Endothelial cell of umbilical vein (primary cell): ENCODE results near the gene MBD5. TPM values are rescaled to one million over a fixed set of nuclear protein-coding genes. Genes with fewer than 3 reads are reported as not detected.

Source experiments
- BruUV-seq: library from RNA; stranded (reverse); fragments of 400-500 nt; replicated peaks from 2 replicates; lab custom pipeline; 2021; lab: Mats Ljungman, UMichigan
- CTCF ChIA-PET: fragments of 300-600, 350-600 bp; sonication (Branson Sonifier 250); formaldehyde crosslinking; loops from one replicate; lab custom pipeline; 2021; ENCODE audit warnings: antibody characterized with exemption, inconsistent platforms; lab: Charles Lee
- POLR2A ChIA-PET: fragments of 300-600, 350-600 bp; sonication (Branson Sonifier 250); formaldehyde crosslinking; loops from one replicate; lab custom pipeline; 2021; ENCODE audit warnings: antibody characterized with exemption, inconsistent platforms; lab: Charles Lee
- DNase-seq: peaks from one replicate; pipeline ENCODE4 v3.0.0-alpha.2; 2011; ENCODE audit warnings: low read depth, low spot score
- FAIRE-seq: peaks from 2 replicates; lab custom pipeline; 2011; peaks lifted over from hg19 to GRCh38; lab: Jason Lieb, UNC
- H2AFZ ChIP-seq: 2 replicates; pipeline ENCODE4 v1.6.0; 2012; ENCODE audit warnings: low read depth, low read length, control low read depth, inconsistent platforms
- H3K27ac ChIP-seq: 2 replicates; pipeline ENCODE4 v1.5.1; 2011; ENCODE audit warnings: low read depth, mild to moderate bottlenecking, control low read depth, low read length, moderate library complexity; ENCODE audit not compliant: insufficient read depth
- H3K27me3 ChIP-seq, 2 experiments: 2 replicates each; pipeline versions ENCODE4 v1.6.0 to v1.6.1; 2011; ENCODE audit warnings: low read length in 2 of 2, mixed read lengths in 1 of 2; ENCODE audit not compliant: control insufficient read depth in 2 of 2, insufficient read depth in 2 of 2
- H3K36me3 ChIP-seq, 2 experiments: 2 replicates in 1 of 2; 3 replicates in 1 of 2; pipeline ENCODE4 v1.5.1; 2011; ENCODE audit warnings: low read length in 2 of 2, mild to moderate bottlenecking in 1 of 2, moderate library complexity in 1 of 2; ENCODE audit not compliant: control insufficient read depth in 2 of 2, insufficient read depth in 2 of 2; ENCODE audit errors: extremely low read depth in 1 of 2
- H3K4me1 ChIP-seq: 3 replicates; pipeline ENCODE4 v1.5.1; 2011; ENCODE audit warnings: mild to moderate bottlenecking, low read length; ENCODE audit not compliant: control insufficient read depth, insufficient read depth; ENCODE audit errors: extremely low read depth
- H3K4me2 ChIP-seq: 2 replicates; pipeline ENCODE4 v1.6.1; 2011; ENCODE audit warnings: low read length, control low read depth, mixed read lengths; ENCODE audit not compliant: insufficient read depth
- H3K4me3 ChIP-seq, 3 experiments: fragments of 200-600 bp in 1 of 3; sonication (generic), shearing (Covaris generic) in 1 of 3; replicated peaks in 1 of 3; 2 replicates each; pipeline ENCODE4 v1.5.1; 2011 to 2016; ENCODE audit warnings: control low read depth in 3 of 3, low read length in 3 of 3, mild to moderate bottlenecking in 2 of 3, inconsistent platforms in 1 of 3, low read depth in 1 of 3, moderate library complexity in 1 of 3; ENCODE audit not compliant: insufficient read depth in 1 of 3
- H3K79me2 ChIP-seq: 2 replicates; pipeline ENCODE4 v1.6.0; 2012; ENCODE audit warnings: low read length, inconsistent platforms; ENCODE audit not compliant: control insufficient read depth, insufficient read depth
- H3K9ac ChIP-seq: replicated peaks from 2 replicates; pipeline ENCODE3; 2011; ENCODE audit warnings: low read length, control low read depth; ENCODE audit not compliant: insufficient read depth; ENCODE audit errors: extremely low read depth
- H3K9me1 ChIP-seq: replicated peaks from 3 replicates; pipeline ENCODE4 v1.6.0; 2011; ENCODE audit warnings: mild to moderate bottlenecking, low read length; ENCODE audit not compliant: control insufficient read depth, insufficient read depth; ENCODE audit errors: extremely low read depth
- H3K9me3 ChIP-seq: replicated peaks from 2 replicates; pipeline ENCODE4 v1.5.1; 2012; ENCODE audit warnings: low read length, inconsistent platforms; ENCODE audit not compliant: control insufficient read depth, insufficient read depth
- H4K20me1 ChIP-seq: replicated peaks from 2 replicates; pipeline ENCODE3; 2011; ENCODE audit warnings: mild to moderate bottlenecking, low read length; ENCODE audit not compliant: control insufficient read depth, insufficient read depth; ENCODE audit errors: extremely low read depth
- CTCF ChIP-seq, 2 donors: IDR thresholded peaks; 1 replicate in 1 of 2; 2 replicates in 1 of 2; pipeline ENCODE4 v1.5.1; 2011; ENCODE audit warnings: low read length in 2 of 2, mild to moderate bottlenecking in 2 of 2, moderate library complexity in 2 of 2, control low read depth in 1 of 2, inconsistent platforms in 1 of 2, low read depth in 1 of 2; ENCODE audit not compliant: insufficient read depth in 1 of 2; ENCODE audit errors: extremely low read depth in 1 of 2
- EZH2 ChIP-seq: IDR thresholded peaks from 2 replicates; pipeline ENCODE4 v1.6.1; 2012; ENCODE audit warnings: borderline replicate concordance, low read depth, mild to moderate bottlenecking, moderate library complexity, low read length, inconsistent platforms; ENCODE audit not compliant: severe bottlenecking
- FOS ChIP-seq: IDR thresholded peaks from 2 replicates; pipeline ENCODE4 v1.6.1; 2011; ENCODE audit warnings: mild to moderate bottlenecking, low read length, moderate library complexity, borderline replicate concordance; ENCODE audit not compliant: insufficient read depth
- GATA2 ChIP-seq: IDR thresholded peaks from 2 replicates; pipeline ENCODE4 v1.7.0; 2011; ENCODE audit warnings: low read depth, mild to moderate bottlenecking, moderate library complexity, mixed read lengths, low read length; ENCODE audit not compliant: insufficient read length, insufficient read depth
- JUN ChIP-seq: IDR thresholded peaks from 2 replicates; pipeline ENCODE4 v1.6.1; 2011; ENCODE audit warnings: borderline replicate concordance, low read depth; ENCODE audit not compliant: insufficient read length, insufficient read depth
- MAX ChIP-seq: IDR thresholded peaks from 2 replicates; pipeline ENCODE4 v1.6.1; 2011; ENCODE audit not compliant: insufficient read depth, insufficient read length
- MYC ChIP-seq: IDR thresholded peaks from one replicate; pipeline ENCODE4 v1.6.1; 2011; ENCODE audit warnings: mild to moderate bottlenecking, low read depth, low read length
- POLR2A ChIP-seq: IDR thresholded peaks from 2 replicates; pipeline ENCODE4 v1.6.1; 2012; ENCODE audit warnings: low read depth, mild to moderate bottlenecking, control low read depth, low read length
- POLR2AphosphoS5 ChIP-seq: IDR thresholded peaks from 2 replicates; pipeline ENCODE4 v1.6.1; 2012; ENCODE audit warnings: low read depth, mild to moderate bottlenecking, control low read depth, low read length, moderate library complexity; ENCODE audit not compliant: insufficient read depth
- dilution Hi-C: fragments of 300-500 bp; cut with MboI; formaldehyde crosslinking; loops from one replicate; pipeline ENCODE4 v1.15.0; 2019; ENCODE audit warnings: low sequenced_read_pairs; ENCODE audit not compliant: extremely low pct_ligation_motif_present
- intact Hi-C: fragments of 100-400 bp; cut with micrococcal nuclease; formaldehyde crosslinking; loops from one replicate; pipeline ENCODE4 v1.10.0; 2022
- polyA plus RNA-seq, 4 experiments: library from polyadenylated mRNA; depleted of rRNA in 3 of 4; stranded (reverse) in 3 of 4; unstranded in 1 of 4; fragments of >200 nt; gene quantifications; 2 replicates each; pipeline versions ENCODE4 v1.2.1 to v1.2.3, GENCODE V29; 2011 to 2012; ENCODE audit warnings: missing spikeins in 1 of 4
- total RNA-seq: library from RNA; stranded (reverse); gene quantifications from 2 replicates; pipeline ENCODE4 v1.2.3, GENCODE V29; 2021

MBD5 gene
- total and polyA plus RNA-seq, 2 donors (not counting 3 experiments of a cell fraction or from before 2014, with no cell fraction given): 11.3 to 37.0 TPM

DNA sequence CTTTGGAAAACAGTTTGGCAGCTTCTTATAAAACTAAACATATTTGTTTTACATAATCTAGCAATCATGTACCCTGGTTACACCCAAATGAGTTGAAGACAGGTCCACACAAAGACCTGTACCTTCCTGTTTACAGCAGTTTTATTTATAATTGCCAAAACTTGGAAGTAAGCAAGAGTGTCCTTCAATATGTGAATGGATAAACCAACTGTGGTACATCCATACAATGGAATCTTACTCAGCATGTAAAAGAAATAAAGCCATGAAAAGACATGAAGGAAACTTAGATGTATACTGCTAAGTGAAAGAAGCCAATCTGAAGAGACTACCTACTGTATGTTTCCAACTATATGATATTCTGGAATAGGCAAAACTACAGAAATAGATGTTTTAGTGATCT, 24.1 kb upstream of the MBD5 start:
- CTCF ChIA-PET: interaction anchor here (1.4 kb wide), 1 partner anchor 512 kb away, joined by 5 read pairs; no protein-coding TSS in a partner anchor
- dilution Hi-C loops (no loop called here), intact Hi-C loops (no loop called here)
- no peak for FAIRE-seq
- POLR2A ChIA-PET: no interaction called here
- H3K79me2 ChIP-seq: peaks cover 12% of the 10 kb centered on the region
- no peaks in the 10 kb centered on the region for H3K4me1 ChIP-seq
- no peak for DNase-seq
- H2AFZ ChIP-seq: no peak overlapping the region
- H4K20me1 ChIP-seq: peaks cover 4% of the 10 kb centered on the region
- H3K9me1 ChIP-seq: no peaks in the 10 kb centered on the region
- no TSS peak for BruUV-seq
- no peak overlapping the region for H3K9ac ChIP-seq
- no peak overlapping the region for H3K27ac ChIP-seq
- no peak for TF ChIP-seq MYC
- no peak for TF ChIP-seq CTCF (IDR thresholded peaks at IDR 0.05; ENCODE audit: extremely low read depth in 1 of 2, insufficient read depth in 1 of 2, low read depth in 1 of 2, low read length in 2 of 2)
- no peak for TF ChIP-seq POLR2AphosphoS5
- TF ChIP-seq EZH2: no peak
- no peak for TF ChIP-seq GATA2
- TF ChIP-seq MAX: no peak
- TF ChIP-seq JUN: no peak
- TF ChIP-seq POLR2A: no peak
- no peak for TF ChIP-seq FOS
- no peak overlapping the region for H3K4me2 ChIP-seq
- H3K27me3 ChIP-seq: no peaks in the 10 kb centered on the region
- H3K9me3 ChIP-seq: no peaks in the 10 kb centered on the region
- H3K36me3 ChIP-seq: no peaks in the 10 kb centered on the region
- H3K4me3 ChIP-seq: no peak overlapping the region
